B cell (primary cell): ENCODE data around the gene FAM186B. TPM values are rescaled to one million over a fixed set of nuclear protein-coding genes. Genes with fewer than 3 reads are reported as not detected.

Source experiments
- ATAC-seq: fragments of 200-7000 bp; cut with Tn5 transposase; one replicate; pipeline ENCODE4 v1.10.0; 2021; ENCODE audit warnings: low read depth, mild to moderate bottlenecking, moderate number of reproducible peaks, moderate library complexity
- CTCF ChIA-PET: fragments of 350-600 bp; sonication (Branson Sonifier 250); formaldehyde crosslinking; loops from one replicate; lab custom pipeline; 2021; ENCODE audit warnings: antibody characterized with exemption, inconsistent platforms; lab: Charles Lee
- POLR2A ChIA-PET: fragments of 350-600 bp; sonication (Branson Sonifier 250); formaldehyde crosslinking; loops from one replicate; lab custom pipeline; 2021; ENCODE audit warnings: antibody characterized with exemption; lab: Charles Lee
- DNase-seq: peaks from one replicate; pipeline ENCODE4 v3.0.0; 2013
- H2AFZ ChIP-seq: 2 replicates; pipeline ENCODE4 v1.6.1; 2012; ENCODE audit warnings: mild to moderate bottlenecking, low read depth, low read length; ENCODE audit not compliant: insufficient read depth, poor library complexity, severe bottlenecking
- H3K27ac ChIP-seq, 2 donors: 1 replicate in 1 of 2; 2 replicates in 1 of 2; pipeline ENCODE4 v1.5.1; 2012 to 2013; ENCODE audit warnings: low read length in 2 of 2, mild to moderate bottlenecking in 2 of 2, moderate library complexity in 1 of 2
- H3K27me3 ChIP-seq, 4 experiments: fragments of 200-600 bp in 1 of 4; sonication (generic) in 1 of 4; replicated peaks in 1 of 4; 1 replicate in 2 of 4; 2 replicates in 2 of 4; pipeline versions ENCODE4 v1.6.1 to v1.7.0; 2013 to 2016; ENCODE audit warnings: low read length in 3 of 4, mild to moderate bottlenecking in 2 of 4, mixed read lengths in 1 of 4, moderate library complexity in 1 of 4; ENCODE audit not compliant: insufficient read depth in 4 of 4, control insufficient read depth in 3 of 4; ENCODE audit errors: control extremely low read depth in 1 of 4
- H3K36me3 ChIP-seq, 2 experiments: replicated peaks in 1 of 2; 1 replicate in 1 of 2; 2 replicates in 1 of 2; pipeline versions ENCODE4 v1.6.1 to v1.7.1; 2013; ENCODE audit warnings: low read length in 1 of 2; ENCODE audit not compliant: insufficient read depth in 2 of 2, control insufficient read depth in 1 of 2; ENCODE audit errors: control extremely low read depth in 1 of 2, extremely low read depth in 1 of 2
- H3K4me1 ChIP-seq, 2 donors: fragments of 200-600 bp in 1 of 2; sonication (generic) in 1 of 2; 1 replicate in 1 of 2; 2 replicates in 1 of 2; pipeline versions ENCODE4 v1.5.1 to v1.6.1; 2013 to 2017; ENCODE audit warnings: low read length in 2 of 2; ENCODE audit not compliant: control insufficient read depth in 2 of 2, insufficient read depth in 2 of 2
- H3K4me2 ChIP-seq: replicated peaks from 2 replicates; pipeline ENCODE3; 2012; ENCODE audit warnings: mild to moderate bottlenecking, low read depth, low read length; ENCODE audit not compliant: poor library complexity, severe bottlenecking
- H3K4me3 ChIP-seq, 5 experiments: fragments of 200-600 bp in 1 of 5; sonication (generic) in 1 of 5; 1 replicate in 3 of 5; 2 replicates in 2 of 5; pipeline versions ENCODE4 v1.5.1 to v1.7.0; 2011 to 2016; ENCODE audit warnings: low read length in 4 of 5, mild to moderate bottlenecking in 4 of 5, low read depth in 2 of 5, control low read depth in 1 of 5, moderate library complexity in 1 of 5; ENCODE audit not compliant: insufficient read depth in 1 of 5; ENCODE audit errors: control extremely low read depth in 1 of 5, extremely low read depth in 1 of 5
- H3K79me2 ChIP-seq: fragments of 200-600 bp; sonication (generic); one replicate; pipeline ENCODE4 v1.6.0; 2016; ENCODE audit warnings: low read length; ENCODE audit not compliant: control insufficient read depth, insufficient read depth
- H3K9ac ChIP-seq: fragments of 200-600 bp; sonication (generic); 2 replicates; pipeline ENCODE4 v1.6.1; 2017; ENCODE audit warnings: mild to moderate bottlenecking, low read length, moderate library complexity
- H3K9me3 ChIP-seq, 3 donors: one replicate each; pipeline versions ENCODE4 v1.6.1 to v1.7.1; 2013; ENCODE audit warnings: low read length in 2 of 3; ENCODE audit not compliant: control insufficient read depth in 2 of 3, insufficient read depth in 1 of 3; ENCODE audit errors: control extremely low read depth in 1 of 3
- H4K20me1 ChIP-seq: 2 replicates; pipeline ENCODE4 v1.6.0; 2012; ENCODE audit warnings: mild to moderate bottlenecking, low read length; ENCODE audit not compliant: insufficient read depth, control insufficient read depth, poor library complexity, severe bottlenecking
- H3K27ac Mint-ChIP-seq: one replicate; pipeline ENCODE4 v1.8.0; 2021; ENCODE audit warnings: mixed read lengths
- H3K27me3 Mint-ChIP-seq: one replicate; pipeline ENCODE4 v1.8.0; 2021; ENCODE audit warnings: mixed read lengths
- H3K4me1 Mint-ChIP-seq: one replicate; pipeline ENCODE4 v1.8.0; 2021; ENCODE audit warnings: mixed read lengths
- H3K4me3 Mint-ChIP-seq: one replicate; pipeline ENCODE4 v1.8.0; 2021; ENCODE audit warnings: mixed read lengths
- H3K9me3 Mint-ChIP-seq: one replicate; pipeline ENCODE4 v1.8.0; 2022; ENCODE audit warnings: mixed read lengths; ENCODE audit not compliant: insufficient read depth
- EZH2 ChIP-seq: IDR thresholded peaks from 2 replicates; pipeline ENCODE4 v1.6.1; 2012; ENCODE audit warnings: borderline replicate concordance, low read depth, mild to moderate bottlenecking, moderate library complexity, low read length; ENCODE audit not compliant: insufficient read depth, poor library complexity, severe bottlenecking
- WGBS: methylation state at CpG from one replicate; pipeline ENCODE4 v1.1.5; 2013; ENCODE audit warnings: missing lambda C conversion rate; ENCODE audit not compliant: insufficient coverage; 5-methylcytosine and 5-hydroxymethylcytosine counted together
- intact Hi-C: fragments of 100-400 bp; cut with micrococcal nuclease; formaldehyde crosslinking; loops from one replicate; pipeline ENCODE4 v1.10.0; 2022
- polyA plus RNA-seq: library from polyadenylated mRNA; depleted of rRNA; stranded (reverse); fragments of >200 nt; gene quantifications from 2 replicates; pipeline ENCODE4 v1.2.3, GENCODE V29; 2012
- total RNA-seq, 2 donors: library from RNA; stranded (reverse); fragments of 120-200 nt in 1 of 2; gene quantifications; 1 replicate in 1 of 2; 2 replicates in 1 of 2; pipeline versions ENCODE4 v1.2.3 to v1.2.4, GENCODE V29; 2013 to 2022
- TF ChIP-seq, protein P1 (sequence below): fragments of 200-600 bp; IDR thresholded peaks from one replicate; pipeline ENCODE4 v1.8.0; 2022; ENCODE audit warnings: antibody characterized with exemption, mild to moderate bottlenecking

FAM186B gene
- total and polyA plus RNA-seq, 2 donors (not counting 1 experiment from before 2014, with no cell fraction given), result 0.13 to 0.47 TPM

DNA sequence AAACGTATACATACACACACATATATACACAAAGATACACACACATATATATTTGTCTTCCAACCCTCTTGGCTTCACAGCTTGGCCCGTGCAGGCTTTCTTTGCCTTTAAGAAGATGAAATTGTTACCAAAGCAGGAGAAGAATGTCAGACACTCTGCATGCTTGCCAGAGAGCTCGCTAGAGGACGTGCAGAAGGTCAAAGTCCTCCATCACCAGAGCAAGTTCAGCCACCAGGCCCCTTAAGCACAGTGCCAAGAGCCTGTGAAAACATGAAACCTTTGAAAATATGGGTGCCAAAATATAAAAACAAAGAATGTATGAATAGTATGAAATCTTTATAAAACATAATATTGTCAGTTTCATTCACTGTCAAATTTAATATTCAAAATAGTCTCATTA, 22.6 kb downstream of the FAM186B start:
- Histone ChIP-seq H3K4me3 (no peak overlapping the region), H3K79me2 (peaks cover 8% of the 10 kb centered on the region), H3K9ac (no peak overlapping the region), H3K27ac (no peak overlapping the region), H3K4me2 (no peak overlapping the region), H4K20me1 (peaks cover 15% of the 10 kb centered on the region), H3K36me3 (peaks cover 0 to 22% of the 10 kb centered on the region in 2 experiments), H3K9me3 (no peaks in the 10 kb centered on the region), H3K4me1 (no peaks in the 10 kb centered on the region), H2AFZ (no peak overlapping the region), H3K27me3 (no peaks in the 10 kb centered on the region)
- Mint-ChIP-seq H3K9me3 (no peaks in the 10 kb centered on the region), H3K27me3 (no peaks in the 10 kb centered on the region), H3K4me3 (no peak overlapping the region), H3K27ac (no peak overlapping the region), H3K4me1 (peaks cover 5% of the 10 kb centered on the region)
- 100% methylated on average over 1 of the region's 4 CpGs for WGBS
- ChIA-PET POLR2A (no interaction called here), CTCF (interaction anchor here (1.1 to 3.9 kb wide), 2 partner anchors 18 to 225 kb away, joined by 3 to 34 read pairs; no protein-coding TSS in a partner anchor)
- ATAC-seq, result no peak
- intact Hi-C loops, result loop anchor here (5.0 kb wide), 1 partner anchor 296 kb away; no protein-coding TSS in a partner anchor
- TF ChIP-seq, protein P1, sequence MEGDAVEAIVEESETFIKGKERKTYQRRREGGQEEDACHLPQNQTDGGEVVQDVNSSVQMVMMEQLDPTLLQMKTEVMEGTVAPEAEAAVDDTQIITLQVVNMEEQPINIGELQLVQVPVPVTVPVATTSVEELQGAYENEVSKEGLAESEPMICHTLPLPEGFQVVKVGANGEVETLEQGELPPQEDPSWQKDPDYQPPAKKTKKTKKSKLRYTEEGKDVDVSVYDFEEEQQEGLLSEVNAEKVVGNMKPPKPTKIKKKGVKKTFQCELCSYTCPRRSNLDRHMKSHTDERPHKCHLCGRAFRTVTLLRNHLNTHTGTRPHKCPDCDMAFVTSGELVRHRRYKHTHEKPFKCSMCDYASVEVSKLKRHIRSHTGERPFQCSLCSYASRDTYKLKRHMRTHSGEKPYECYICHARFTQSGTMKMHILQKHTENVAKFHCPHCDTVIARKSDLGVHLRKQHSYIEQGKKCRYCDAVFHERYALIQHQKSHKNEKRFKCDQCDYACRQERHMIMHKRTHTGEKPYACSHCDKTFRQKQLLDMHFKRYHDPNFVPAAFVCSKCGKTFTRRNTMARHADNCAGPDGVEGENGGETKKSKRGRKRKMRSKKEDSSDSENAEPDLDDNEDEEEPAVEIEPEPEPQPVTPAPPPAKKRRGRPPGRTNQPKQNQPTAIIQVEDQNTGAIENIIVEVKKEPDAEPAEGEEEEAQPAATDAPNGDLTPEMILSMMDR, result no peak
- no peak for TF ChIP-seq EZH2
- DNase-seq, result no peak

DNA sequence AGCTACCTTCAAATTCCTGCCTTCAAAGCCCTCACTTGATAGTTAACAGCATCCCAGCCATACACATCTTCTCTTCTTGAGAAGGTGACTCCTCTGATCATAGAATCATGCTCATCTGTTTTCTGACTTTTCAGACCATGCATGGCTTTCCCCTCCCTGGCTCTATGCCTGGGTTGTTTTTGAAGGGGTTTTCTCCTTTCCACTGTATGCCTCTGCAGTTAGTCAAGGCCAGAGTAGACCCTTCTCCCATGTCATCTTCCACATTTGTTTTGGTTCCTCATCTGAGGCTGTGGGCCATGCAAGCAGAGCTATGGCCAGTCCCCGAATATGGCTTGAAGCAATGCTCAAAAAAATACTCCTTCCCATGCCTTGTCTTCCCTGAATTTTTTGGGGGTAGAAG, 23.2 kb downstream of the FAM186B start:
- Histone ChIP-seq H2AFZ (no peak overlapping the region), H3K36me3 (peaks cover 0 to 17% of the 10 kb centered on the region in 2 experiments), H3K4me2 (no peak overlapping the region), H3K4me3 (no peak overlapping the region), H3K9me3 (no peaks in the 10 kb centered on the region), H3K4me1 (no peaks in the 10 kb centered on the region), H3K79me2 (peaks cover 8% of the 10 kb centered on the region), H3K9ac (no peak overlapping the region), H4K20me1 (peaks cover 15% of the 10 kb centered on the region), H3K27me3 (no peaks in the 10 kb centered on the region), H3K27ac (no peak overlapping the region)
- H3K9me3 Mint-ChIP-seq, result no peaks in the 10 kb centered on the region
- no peak overlapping the region for H3K4me3 Mint-ChIP-seq
- no peak for DNase-seq
- ATAC-seq, result no peak
- H3K27me3 Mint-ChIP-seq, result no peaks in the 10 kb centered on the region
- WGBS, result no CpG with 5 or more reads among the region's 1 CpG
- ChIA-PET POLR2A (no interaction called here), CTCF (interaction anchor here (1.1 to 3.9 kb wide), 4 partner anchors 17 to 241 kb away, joined by 3 to 34 read pairs (median 7); no protein-coding TSS in a partner anchor)
- no peak overlapping the region for H3K27ac Mint-ChIP-seq
- intact Hi-C loops, result loop anchor here (5.0 kb wide), 1 partner anchor 295 kb away; no protein-coding TSS in a partner anchor
- no peak for TF ChIP-seq EZH2
- TF ChIP-seq, protein P1, result no peak
- H3K4me1 Mint-ChIP-seq, result peaks cover 5% of the 10 kb centered on the region
